Stimulated activated CD8-positive, alpha-beta memory T cell treated with anti-CD3 and anti-CD28 coated beads, Interleukin-15, amount 100 ng/mL, for 24 hours (primary cell): ENCODE results near the gene CCDC85C.

Experiments
- DNase-seq: peaks from one replicate; pipeline ENCODE4 v3.0.0-alpha.2; 2020; ENCODE audit warnings: low read depth

Gene CCDC85C

DNA sequence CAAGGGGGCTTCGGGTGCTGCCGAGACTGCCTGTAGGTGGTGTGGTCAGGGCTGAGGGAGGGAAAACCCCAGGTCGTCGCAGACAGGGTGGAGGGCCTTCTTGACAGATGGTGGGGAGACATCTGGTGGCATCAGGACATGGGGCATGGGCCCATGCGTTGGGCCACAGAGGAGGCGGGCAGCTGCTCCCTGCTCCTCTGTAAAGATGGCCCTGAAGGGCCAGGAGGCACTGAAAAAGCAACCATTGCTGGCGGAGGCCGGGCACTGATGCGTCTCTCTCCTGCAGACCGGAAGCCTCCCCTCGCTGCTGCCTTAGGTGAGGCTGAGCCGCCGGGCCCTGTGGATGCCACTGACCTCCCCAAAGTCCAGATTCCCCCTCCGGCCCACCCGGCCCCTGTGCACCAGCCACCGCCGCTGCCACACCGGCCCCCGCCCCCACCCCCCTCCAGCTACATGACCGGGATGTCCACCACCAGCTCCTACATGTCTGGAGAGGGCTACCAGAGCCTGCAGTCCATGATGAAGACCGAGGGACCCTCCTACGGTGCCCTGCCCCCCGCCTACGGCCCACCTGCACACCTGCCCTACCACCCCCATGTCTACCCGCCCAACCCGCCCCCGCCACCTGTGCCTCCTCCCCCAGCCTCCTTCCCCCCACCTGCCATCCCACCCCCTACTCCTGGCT is 94.0 kb downstream of the CCDC85C start:
- no peak for DNase-seq

DNA sequence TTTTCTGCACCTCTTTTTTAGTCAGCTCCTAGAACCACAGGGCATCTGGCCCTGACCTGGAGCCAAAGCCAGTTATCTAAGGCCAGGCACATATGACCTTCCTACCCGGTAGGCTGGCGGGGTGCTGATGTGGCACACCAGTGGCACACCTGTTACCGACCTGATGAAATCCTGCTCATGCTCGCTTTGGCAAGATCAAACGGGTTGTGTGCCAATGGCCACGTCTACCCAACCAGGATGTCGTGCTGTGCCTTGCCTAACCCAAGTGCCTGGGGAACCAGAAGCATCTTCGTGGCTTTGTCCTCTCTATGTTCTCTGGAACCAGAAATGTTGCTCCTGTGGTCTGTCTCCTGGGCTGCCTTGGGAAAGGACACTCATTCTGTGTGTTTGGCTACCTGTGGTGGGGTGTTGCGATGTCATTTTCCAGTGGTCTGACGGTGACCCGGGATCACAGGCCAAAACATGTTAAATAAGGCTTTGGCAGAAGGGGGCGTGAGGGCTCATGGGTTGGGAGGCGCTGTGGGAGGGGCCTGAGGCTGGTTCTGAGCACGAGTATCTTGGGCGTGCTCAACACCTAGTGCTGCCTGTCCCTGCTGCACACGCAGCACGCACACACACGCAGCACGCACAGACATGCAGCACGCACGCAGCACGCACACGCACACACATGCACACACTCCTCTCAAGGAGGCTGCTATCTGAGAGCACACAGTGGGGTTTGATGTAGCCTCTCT is 94.9 kb downstream of the CCDC85C start:
- DNase-seq, result no peak

DNA sequence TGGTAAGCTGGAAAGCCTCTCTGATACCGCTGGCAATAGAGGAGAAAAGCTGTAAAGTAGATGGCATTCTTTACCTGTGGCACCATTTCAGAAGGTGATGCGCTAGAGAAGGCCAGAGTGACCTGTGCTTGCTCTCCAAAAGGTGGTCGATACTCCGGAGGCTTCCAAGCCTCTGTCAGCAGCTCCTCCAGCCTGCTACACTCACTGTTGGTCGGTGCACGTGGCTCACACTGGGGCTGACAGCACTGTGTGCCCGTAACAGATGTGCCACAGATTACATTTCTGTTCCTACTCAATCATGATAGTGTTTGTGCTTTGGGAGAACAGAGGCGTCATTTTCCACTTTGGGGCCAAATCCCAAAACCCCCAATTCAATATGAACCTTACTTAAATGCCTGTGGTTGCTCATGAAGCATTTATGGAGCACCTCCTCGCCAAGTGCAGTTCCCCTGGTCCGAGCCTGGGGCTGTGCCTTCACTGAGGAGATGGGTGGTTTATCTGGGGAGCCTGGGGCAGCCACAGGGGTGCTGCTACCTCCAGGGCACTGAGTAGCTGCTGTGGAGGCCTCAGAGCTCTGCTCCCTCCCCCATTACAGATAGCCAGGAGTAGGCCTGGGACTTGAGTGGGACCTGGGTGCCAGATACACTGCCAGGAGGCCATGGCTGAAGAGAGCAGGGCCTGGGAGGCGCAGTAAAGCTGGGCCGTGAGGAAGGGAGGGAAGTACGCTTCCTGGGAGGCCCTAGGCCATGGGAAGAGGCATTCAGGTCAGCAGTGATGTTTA is 96.0 kb downstream of the CCDC85C start:
- no peak for DNase-seq

DNA sequence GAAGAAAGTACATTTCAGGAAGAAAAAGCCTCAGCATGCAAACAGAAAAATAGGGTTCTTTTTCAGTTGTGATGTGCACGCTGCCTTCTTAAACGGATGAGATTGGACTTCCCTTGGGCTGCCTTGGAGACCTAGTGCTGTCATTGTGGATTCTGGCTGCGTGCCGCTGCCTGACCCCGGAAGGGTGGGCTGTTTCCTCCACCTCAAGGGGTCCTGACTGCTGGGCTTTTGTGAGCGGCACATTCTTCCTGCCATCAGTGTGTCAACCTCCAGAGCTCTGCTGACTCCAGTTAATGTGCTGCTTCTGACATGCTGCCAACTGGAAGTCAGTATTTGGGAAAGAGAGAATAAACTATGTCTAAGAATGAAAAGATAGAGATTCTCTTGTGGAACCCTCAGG is 97.7 kb downstream of the CCDC85C start:
- no peak for DNase-seq

DNA sequence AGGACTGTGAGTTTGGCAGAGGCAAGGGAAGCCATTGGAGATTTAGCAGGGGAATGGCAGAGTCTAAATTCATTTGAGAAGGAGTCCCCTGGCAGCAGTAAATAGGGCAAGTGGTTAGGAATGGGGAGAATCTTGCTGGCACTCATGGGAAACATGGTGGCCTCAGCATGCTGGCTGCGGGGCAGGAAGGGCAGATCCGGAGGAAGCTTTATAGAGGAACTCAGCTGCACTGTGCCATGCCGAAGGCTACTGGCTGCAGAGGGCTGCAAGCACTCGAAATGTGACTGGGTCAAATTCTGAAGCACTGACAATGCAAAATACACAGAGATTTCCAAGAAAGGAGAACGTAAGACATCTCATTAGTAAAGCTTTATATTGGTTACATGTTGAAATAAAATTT is 98.9 kb downstream of the CCDC85C start:
- no peak for DNase-seq

DNA sequence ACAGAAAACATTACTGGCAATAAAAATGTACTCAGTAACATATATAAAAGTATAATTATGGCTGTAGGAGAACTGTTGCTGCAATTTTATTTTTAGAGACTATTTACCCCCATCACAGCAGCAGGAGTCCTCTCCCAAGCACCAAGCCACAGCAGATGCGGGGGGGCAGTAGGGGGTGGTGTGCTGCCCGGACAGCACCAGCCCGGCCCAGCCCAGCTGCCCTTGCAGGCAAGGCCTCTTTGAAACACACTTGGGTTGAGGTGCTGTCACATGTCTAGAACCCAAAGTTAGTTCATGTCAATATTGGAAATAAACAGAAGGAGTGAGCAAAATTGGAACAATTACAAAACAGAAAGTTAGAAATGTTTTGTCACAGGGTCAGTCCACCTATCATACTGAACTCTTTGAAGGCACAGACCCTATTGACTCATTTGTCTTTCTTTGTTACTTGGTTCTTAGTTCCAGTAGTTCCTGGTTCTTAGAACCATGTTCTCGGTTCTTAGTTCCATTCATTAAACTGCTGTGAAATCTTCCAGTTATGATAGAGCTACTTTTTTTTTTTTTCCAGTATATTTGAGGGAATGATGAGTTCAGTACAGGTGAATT is 100.1 kb downstream of the CCDC85C start:
- no peak for DNase-seq

DNA sequence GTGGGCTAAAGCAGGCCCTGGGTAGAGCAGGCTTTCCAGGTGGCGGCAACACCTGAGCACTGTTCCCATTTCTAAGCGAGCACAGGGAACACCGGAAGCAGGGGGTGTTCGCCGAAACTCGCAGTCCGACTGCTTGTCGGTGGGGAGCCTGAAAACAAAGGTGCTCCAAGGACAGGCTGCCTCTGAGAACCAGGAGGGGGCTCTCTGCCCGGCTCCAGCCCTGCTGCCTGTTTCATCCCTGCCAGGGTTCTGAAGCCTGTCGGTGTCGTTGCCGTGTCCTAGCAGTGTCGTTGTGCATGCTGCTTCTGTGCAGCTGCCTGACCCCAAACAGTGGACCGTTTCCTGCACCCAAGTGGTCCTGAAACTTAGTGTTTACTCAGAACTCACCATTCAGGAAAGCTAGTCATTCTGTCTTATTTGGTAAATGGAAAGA is 101.0 kb downstream of the CCDC85C start:
- no peak for DNase-seq

DNA sequence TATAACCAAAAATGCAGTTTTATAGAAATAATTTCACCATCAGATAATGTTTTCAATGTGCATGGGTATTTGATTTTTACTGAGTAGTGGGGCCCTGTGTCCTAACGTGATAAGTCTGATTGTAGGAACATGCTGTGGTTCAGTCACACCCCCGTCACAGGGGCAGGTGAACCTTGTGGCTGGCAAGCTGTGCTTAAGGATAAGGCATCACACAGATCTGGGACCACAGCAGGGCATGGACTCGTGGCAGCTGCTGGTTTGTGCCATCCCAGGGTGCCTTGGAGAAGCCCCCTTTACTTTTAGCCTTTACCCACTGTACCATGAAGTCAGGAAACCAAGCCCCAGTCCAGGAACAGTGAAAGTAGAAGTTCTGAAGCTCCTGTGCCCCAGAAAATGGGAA is 106.1 kb downstream of the CCDC85C start:
- DNase-seq, result no peak

DNA sequence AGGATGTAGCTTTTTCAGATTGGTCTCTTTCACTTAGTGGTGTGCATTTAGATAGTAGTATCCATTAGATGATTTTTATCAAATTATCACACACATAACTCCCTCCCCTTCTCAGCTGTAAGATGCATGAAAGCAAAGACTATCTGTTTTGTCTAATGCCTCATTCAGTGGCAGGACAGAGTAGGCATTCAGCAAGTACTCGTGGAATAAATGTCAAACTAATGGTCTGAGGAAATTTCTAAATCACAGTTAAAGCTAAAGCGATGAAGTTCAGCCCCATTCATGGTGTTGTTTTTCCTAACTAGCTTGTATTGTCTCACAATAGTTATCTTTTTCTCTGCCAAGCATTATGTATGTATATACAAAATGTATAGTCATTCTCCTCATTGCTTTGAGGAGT is 106.7 kb downstream of the CCDC85C start:
- DNase-seq, result no peak

DNA sequence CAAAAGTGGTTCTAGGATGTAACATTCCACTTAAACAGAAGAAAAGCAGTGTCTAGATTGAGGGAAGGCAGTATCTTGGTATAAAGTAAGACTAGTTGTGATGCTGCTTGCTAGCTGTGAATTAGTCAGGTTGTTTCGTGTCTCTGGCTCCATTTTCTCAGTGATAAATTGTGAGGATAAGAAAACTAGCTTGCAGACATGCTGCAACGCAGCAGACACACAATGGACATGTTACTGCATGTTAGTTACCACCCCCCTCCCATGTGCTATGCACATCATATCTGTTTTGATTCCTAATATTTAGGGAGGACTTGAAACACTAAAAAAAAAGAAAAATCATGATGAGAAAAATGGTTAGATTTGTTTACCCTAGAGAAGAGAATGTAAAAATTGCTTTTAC is 119.9 kb downstream of the CCDC85C start:
- no peak for DNase-seq

DNA sequence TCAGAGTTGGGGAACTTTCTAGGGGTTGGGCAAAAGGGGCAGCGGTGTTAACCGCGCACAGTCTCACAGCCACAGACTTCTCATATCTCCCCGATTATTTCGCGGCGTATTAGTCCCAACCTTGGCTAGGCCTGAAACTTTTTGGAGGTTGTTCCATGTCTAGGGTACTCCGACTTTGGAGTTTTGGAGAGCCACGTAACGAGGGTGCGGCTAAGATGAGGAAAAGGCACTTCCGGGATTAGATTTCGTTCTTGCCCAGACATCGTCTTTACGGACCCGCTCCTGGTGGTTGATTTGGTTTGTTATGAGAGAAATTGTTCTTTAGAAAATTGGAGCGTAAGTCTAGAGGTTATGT is 122.3 kb downstream of the CCDC85C start:
- DNase-seq, result no peak

DNA sequence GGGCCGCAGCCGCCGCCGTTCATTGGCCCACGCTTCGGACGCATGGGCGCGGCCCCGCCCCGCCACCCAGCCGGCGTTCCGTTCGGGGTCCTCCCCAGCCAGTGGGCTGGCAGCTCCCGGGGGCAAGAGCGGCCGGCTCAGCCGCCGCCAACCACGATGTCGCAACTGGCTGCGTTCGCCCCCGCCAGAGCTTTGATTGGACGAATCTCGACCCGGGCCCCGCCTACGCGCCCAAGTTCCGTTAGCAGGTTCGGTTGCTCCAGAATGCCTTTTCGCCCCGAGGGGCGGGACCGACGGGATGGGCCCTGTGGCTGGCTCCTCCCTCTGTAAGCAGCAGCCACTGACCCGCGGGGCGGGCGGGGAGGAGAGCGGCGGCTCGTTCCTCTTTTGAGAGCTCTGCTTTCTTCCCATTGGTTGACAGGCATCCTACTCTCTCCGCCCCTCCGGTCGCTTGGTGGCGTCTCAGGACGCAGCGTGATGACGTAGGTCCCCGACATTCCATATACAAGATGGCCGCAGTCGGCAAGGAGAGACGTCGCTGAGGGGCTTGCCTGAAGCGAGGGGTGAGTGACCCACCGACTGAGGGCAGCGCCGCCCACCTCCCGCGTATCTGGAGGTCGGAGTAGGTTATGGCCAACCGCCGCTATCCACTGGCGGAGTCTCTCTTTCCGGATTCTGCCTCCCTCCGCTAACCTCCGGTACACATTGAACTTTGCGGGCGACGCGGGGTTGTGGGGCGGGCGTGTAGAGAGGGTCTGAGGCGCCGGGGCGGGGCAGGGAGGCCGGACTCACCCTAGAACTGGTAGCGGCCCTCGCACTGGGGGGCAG is 122.9 kb downstream of the CCDC85C start, which contains the start of gene CCNK:
TSS of gene CCNK (plus strand) at position 493 of the 828 bp plus-strand sequence. CDS start 11,269 bp downstream, outside the sequence.
- DNase-seq, result peak; percentile 99

DNA sequence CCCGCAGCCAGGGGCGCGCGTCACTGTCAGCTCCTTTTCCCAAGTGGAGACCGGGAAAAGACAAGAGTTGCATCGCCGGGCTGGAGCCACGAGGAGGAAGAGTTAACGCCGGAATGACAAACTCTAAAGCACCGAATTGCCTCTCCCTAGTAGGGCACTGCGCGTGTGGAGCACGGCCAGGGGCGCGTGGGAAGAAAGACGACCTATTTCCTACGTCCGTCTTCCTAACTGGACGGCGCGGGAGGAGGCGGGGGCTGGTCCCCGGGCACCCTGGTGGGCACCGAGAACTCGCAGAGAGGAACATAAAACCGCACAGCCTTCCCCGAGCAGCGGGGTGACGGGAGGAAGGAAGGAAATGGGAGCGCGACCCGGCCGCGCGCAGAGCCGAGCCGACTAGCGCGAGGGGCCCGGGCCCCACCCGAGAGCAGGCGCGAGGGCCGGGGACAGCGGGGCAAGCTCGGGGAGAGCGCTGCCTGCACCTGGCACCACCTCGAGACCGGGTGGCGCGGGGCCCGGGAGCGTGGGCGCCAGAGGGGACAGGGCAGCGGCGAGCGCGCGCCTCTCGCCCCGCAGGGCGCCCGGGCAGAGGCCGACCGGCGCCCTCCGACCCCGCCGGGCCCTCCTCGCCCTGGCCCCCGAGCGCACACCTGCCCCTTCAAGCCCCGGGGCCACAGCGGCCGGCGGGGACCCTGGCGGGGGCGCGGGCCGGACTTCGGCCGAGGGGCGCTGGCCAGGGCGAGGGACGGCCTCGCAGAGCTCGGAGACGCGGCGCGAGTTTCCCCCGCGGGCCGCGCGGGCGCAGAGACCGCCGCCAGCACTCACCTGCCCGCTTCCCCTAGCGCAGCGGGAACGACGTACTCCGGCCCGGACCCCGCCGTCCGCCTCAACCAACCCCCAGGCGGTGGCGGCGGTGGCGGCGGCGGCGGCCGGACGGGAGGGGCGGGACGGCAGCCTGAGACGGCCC is 123.8 kb downstream of the CCDC85C start, which contains the start of gene SETD3:
TSS of gene SETD3 (minus strand) at position 954 of the 964 bp plus-strand sequence. CDS start 15,054 bp downstream, outside the sequence.
- DNase-seq, result peak; percentile 4

DNA sequence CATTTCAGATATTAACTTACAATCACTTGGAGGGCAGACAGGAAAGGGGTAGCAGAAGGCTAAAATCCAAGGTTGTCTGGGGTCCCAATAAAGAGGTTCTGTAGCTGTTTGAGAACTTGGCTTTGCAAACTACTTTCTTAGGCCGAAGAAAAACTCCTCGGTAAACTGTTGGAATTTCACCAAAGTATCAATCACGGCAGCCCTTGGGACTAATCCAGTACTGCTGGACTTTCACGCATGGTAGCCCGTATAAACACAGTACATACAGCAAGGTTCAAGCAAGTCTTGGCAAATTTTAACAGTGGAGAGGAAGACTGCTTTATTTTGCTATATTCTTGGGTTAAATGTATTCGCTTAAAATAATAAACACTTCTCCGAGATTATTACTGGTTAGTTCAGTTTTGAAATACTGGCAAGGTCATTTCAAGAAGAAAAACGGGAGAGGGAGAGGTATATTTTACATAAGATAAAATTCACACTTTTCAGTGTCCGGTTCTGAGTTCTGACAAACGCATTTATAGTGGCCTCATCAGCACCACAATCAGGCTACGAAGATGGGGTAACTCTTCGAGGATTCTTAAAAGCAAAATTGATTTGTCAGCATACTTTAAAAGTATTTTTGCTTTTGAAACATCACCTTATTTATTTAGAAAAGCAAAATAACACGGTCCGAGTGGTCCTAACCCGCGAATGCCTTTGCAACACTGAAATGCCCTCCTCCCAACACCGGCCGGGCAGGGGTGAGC is 124.7 kb downstream of the CCDC85C start:
- DNase-seq, result no peak

DNA sequence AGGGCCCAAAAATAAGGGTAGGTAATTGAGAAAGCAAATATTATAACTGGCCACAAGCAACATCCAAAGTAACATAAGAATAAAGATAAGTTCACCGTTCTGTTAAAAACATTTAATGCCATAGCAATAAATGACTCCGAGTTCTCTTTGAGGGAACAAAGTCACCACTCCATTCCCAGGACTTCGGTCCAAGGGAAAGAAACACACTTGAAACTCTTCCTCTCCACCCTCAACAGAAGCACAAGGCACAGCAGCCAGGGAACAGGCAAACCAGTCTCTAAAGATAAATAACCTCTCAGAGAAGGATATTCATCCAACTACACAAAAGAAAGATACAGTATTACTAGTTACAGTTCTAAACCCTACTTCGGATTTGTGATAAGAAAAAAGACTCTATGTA is 125.9 kb downstream of the CCDC85C start:
- no peak for DNase-seq

DNA sequence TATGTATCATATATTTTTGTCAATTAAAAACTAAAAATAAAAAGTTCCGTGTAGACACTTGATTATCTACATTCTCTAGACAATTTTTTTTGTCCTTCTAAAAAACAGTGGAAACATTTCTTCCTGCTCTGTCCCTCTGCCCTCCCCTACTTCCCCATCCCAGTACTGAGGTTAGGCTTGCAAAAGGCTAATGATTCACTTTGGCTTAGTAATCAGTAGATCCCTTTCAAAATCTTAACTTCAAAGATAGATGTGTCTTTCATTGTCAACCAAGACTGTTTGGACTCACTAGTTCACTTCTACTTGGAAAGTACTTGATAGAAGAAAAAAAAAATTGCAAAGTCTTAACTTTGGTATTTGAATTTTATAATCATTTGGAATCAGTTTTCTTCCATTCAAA is 127.1 kb downstream of the CCDC85C start:
- no peak for DNase-seq

DNA sequence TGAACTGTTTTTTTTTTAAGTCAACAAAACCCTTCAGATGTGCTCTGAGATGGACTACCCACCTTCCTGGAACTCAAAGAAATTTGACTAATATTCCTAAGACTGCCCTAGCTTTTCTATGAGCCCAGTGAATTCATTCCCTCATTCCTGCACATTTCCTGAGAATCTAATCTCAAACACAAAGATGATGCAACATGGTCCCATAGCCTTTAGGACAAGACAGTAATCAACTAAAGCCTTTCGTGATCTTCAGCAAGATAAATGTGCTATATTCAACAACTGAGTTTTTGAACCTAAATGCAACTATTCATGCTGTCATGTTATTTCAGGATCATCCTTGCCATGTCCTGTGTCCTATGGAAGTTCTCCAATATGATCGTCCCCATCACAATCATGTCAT is 128.3 kb downstream of the CCDC85C start:
- DNase-seq, result no peak

DNA sequence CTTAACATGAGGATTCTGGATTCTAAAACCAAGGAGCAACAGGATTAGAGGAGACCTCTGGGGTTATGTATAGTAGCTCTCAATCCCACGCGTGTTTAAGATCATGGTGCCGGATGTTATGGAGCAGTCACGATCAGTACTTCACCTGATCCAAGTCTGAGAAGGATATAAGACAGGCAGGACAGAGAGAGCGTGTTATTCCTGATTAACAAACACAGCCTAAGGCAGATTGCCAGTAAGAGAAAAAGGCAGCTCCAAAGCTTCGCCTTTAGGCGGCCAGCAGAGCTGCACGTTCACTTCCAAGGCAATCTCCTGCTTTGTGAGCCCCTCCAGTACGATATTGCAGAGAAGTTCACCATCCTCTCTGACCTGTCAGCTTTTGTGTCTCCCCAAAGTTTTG is 128.8 kb downstream of the CCDC85C start:
- no peak for DNase-seq

DNA sequence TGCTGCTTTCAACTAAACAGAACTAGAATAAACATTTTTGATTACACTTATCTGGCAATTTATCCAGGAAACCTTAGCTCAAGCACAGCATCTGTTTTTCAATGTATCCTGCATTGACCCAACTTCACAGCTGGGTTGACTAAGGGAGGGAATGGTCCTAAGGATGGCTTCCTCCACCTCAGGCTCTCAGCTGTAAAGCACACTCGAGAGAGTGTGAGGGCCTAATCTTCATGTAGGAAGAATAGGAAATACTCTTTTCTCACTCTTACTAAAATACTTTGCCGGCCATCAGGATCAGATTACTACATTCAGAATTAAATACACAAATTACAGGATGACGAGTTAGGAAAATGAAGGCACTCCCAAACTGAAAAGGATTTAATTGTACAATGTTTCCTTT is 130.5 kb downstream of the CCDC85C start:
- no peak for DNase-seq

DNA sequence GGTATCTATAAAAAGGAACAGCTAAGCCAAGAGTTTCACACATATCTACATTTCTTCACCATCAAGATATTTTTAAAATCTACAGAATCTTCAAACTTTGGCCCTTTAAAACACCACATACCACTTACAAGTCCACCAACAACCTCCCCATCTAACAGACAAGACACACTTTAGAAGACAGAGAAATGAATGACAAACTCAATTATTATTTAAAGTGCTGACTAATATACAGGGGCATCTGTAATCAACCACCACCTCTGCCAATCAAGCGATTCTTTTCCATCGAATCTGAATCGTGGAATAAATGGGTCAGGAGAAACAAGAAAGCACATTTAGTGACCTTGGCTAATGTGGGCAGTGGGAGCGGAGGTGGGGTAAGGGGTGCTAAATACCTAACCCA is 131.1 kb downstream of the CCDC85C start:
- no peak for DNase-seq
